Activated CD8-positive, alpha-beta T cell treated with anti-CD3 and anti-CD28 coated beads for 36 hours (primary cell): Measurements from ENCODE around the gene MAP3K4. TPM values are rescaled to one million over a fixed set of nuclear protein-coding genes. Genes with fewer than 3 reads are reported as not detected.

Source experiments
- ATAC-seq: fragments of 200-7000 bp; cut with Tn5 transposase; one replicate; pipeline ENCODE4 v1.10.0; 2021; ENCODE audit warnings: mild to moderate bottlenecking, moderate library complexity
- CTCF ChIA-PET: fragments of 350-600 bp; sonication (Branson Sonifier 250); formaldehyde crosslinking; loops from one replicate; lab custom pipeline; 2021; ENCODE audit warnings: antibody characterized with exemption; lab: Charles Lee
- POLR2A ChIA-PET: fragments of 350-600 bp; sonication (Branson Sonifier 250); formaldehyde crosslinking; loops from one replicate; lab custom pipeline; 2021; ENCODE audit warnings: antibody characterized with exemption; lab: Charles Lee
- DNase-seq: peaks from one replicate; pipeline ENCODE4 v3.0.0-alpha.2; 2020
- H3K27ac Mint-ChIP-seq: one replicate; pipeline ENCODE4 v1.8.0; 2021; ENCODE audit warnings: mild to moderate bottlenecking, mixed read lengths
- H3K27me3 Mint-ChIP-seq: one replicate; pipeline ENCODE4 v1.8.0; 2021; ENCODE audit warnings: mixed read lengths
- H3K36me3 Mint-ChIP-seq: one replicate; pipeline ENCODE4 v1.8.0; 2021; ENCODE audit warnings: low read depth, mixed read lengths
- H3K4me1 Mint-ChIP-seq: one replicate; pipeline ENCODE4 v1.8.0; 2021; ENCODE audit warnings: low read depth, mixed read lengths
- H3K4me3 Mint-ChIP-seq: one replicate; pipeline ENCODE4 v1.8.0; 2021; ENCODE audit warnings: mild to moderate bottlenecking, moderate library complexity, mixed read lengths
- H3K9me3 Mint-ChIP-seq: one replicate; pipeline ENCODE4 v1.8.0; 2021; ENCODE audit warnings: mixed read lengths
- CTCF ChIP-seq: fragments of 200-600 bp; IDR thresholded peaks from one replicate; pipeline ENCODE4 v1.8.0; 2022; ENCODE audit warnings: antibody characterized with exemption, mild to moderate bottlenecking
- intact Hi-C: fragments of 100-400 bp; cut with micrococcal nuclease; formaldehyde crosslinking; loops from one replicate; pipeline ENCODE4 v1.10.0; 2022
- total RNA-seq, 2 experiments: library from RNA; stranded (reverse); gene quantifications; one replicate each; pipeline ENCODE4 v1.2.3, GENCODE V29; 2021

Gene MAP3K4
- total RNA-seq, 2 experiments from 2014 or later = 31.3 to 48.7 TPM

- DNase-seq (peak; percentile 23), ATAC-seq (no peak)
- intact Hi-C loops = no loop called here
- no peak overlapping the region for H3K4me3 Mint-ChIP-seq
- peak; percentile 24 for TF ChIP-seq CTCF
- H3K9me3 Mint-ChIP-seq = peaks cover 4% of the 10 kb centered on the region
- H3K27ac Mint-ChIP-seq = no peak overlapping the region
- ChIA-PET POLR2A (no interaction called here), CTCF (interaction anchor here (0.9 to 1.1 kb wide), 2 partner anchors 218 to 220 kb away, joined by 4 to 8 read pairs; no protein-coding TSS in a partner anchor)
- no peaks in the 10 kb centered on the region for H3K4me1 Mint-ChIP-seq
- H3K27me3 Mint-ChIP-seq = no peaks in the 10 kb centered on the region
- peaks cover 12% of the 10 kb centered on the region for H3K36me3 Mint-ChIP-seq
These were observed 161.5 kb downstream of the MAP3K4 start for GRCh38 chr6:161152907-161153662.

- no peak for TF ChIP-seq CTCF
- DNase-seq (no peak), ATAC-seq (no peak)
- Mint-ChIP-seq H3K27me3 (no peaks in the 10 kb centered on the region), H3K9me3 (peaks cover 4% of the 10 kb centered on the region), H3K27ac (no peak overlapping the region), H3K4me3 (no peak overlapping the region), H3K36me3 (peaks cover 12% of the 10 kb centered on the region), H3K4me1 (no peaks in the 10 kb centered on the region)
- ChIA-PET CTCF (interaction anchor here (0.9 to 1.1 kb wide), 2 partner anchors 217 to 219 kb away, joined by 4 to 8 read pairs; no protein-coding TSS in a partner anchor), POLR2A (no interaction called here)
- intact Hi-C loops = no loop called here
These were observed 162.2 kb downstream of the MAP3K4 start for GRCh38 chr6:161153725-161154124.

DNA sequence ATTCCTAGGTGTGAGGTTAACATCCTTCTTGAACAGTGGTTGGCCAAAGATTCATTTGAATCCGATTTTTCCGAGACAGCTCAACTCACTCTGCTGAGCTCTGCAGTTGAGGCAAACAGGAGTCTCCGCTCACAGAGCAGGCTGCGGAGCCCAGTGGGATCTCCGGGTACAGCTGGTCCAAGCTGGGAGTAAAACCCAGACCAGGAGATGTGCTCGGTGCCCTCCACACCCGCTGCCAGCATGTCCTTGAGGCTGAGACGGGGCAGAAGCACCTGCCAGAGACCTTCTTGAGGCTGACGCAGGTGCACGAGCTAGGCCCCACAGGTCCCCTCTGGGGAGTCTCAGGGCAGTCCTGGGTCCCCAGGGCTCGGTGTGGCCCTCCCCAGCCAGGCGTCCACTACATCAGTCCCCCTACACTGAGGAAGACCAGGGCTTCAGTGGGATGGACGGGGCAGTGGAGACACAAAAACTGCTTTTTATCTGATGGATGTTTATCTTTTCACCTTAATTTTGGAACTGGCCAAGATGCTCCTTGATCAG lies 163.3 kb downstream of the MAP3K4 start:
- H3K4me1 Mint-ChIP-seq = no peaks in the 10 kb centered on the region
- no peak overlapping the region for H3K4me3 Mint-ChIP-seq
- intact Hi-C loops = no loop called here
- H3K36me3 Mint-ChIP-seq = peaks cover 12% of the 10 kb centered on the region
- no peak for DNase-seq
- POLR2A ChIA-PET = no interaction called here
- no peaks in the 10 kb centered on the region for H3K27me3 Mint-ChIP-seq
- no peak for ATAC-seq
- no peak overlapping the region for H3K27ac Mint-ChIP-seq
- peaks cover 4% of the 10 kb centered on the region for H3K9me3 Mint-ChIP-seq
- CTCF ChIA-PET = interaction anchor here (1.4 to 1.8 kb wide), 2 partner anchors 216 to 225 kb away, joined by 3 to 9 read pairs; no protein-coding TSS in a partner anchor
- no peak for TF ChIP-seq CTCF

DNA sequence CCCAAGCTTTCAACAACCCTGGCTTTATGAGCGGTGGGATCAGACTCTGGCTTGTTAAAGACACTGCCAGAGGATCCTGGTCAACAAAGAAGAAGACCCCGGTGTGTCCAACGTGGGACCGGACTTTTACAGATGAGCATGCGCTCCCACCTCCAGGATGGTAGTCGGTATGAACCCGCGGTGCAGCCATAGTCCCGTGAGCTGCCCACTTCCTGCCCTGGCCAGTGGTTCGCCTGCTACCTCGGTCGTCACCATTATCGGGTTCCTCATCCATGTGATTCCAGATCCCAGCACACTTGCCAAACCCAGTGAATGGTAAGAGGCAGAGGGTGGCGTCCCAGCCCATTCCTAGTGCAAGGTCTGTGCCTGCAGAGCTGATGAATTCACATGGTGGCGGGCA lies 169.6 kb downstream of the MAP3K4 start:
- no peak for TF ChIP-seq CTCF
- ChIA-PET CTCF (no interaction called here), POLR2A (no interaction called here)
- DNase-seq = no peak
- H3K4me1 Mint-ChIP-seq = no peaks in the 10 kb centered on the region
- H3K27me3 Mint-ChIP-seq = no peaks in the 10 kb centered on the region
- intact Hi-C loops = no loop called here
- peaks cover 15% of the 10 kb centered on the region for H3K36me3 Mint-ChIP-seq
- no peak overlapping the region for H3K27ac Mint-ChIP-seq
- no peak for ATAC-seq
- H3K4me3 Mint-ChIP-seq = no peak overlapping the region
- peaks cover 4% of the 10 kb centered on the region for H3K9me3 Mint-ChIP-seq
